GM18951 (cell line): Measurements from ENCODE around the gene LEMD2.

Experiments used
- POLR2A ChIP-seq: IDR thresholded peaks from 4 replicates; pipeline ENCODE4 v1.6.1; 2011; ENCODE audit warnings: mild to moderate bottlenecking; ENCODE audit not compliant: insufficient read length, insufficient read depth; ENCODE audit errors: extremely low read depth
- in situ Hi-C: fragments of 300-500 bp; cut with MboI; formaldehyde crosslinking; loops from one replicate; pipeline ENCODE4 v1.12.0; 2022; ENCODE audit warnings: low sequenced_read_pairs, mixed read lengths, inconsistent platforms; ENCODE audit not compliant: unreplicated experiment

The LEMD2 gene

GRCh38 chr6:33748841-33749240 is 40.1 kb downstream of the LEMD2 start:
- TF ChIP-seq POLR2A: no peak
- in situ Hi-C loops: no loop called here

GRCh38 chr6:33747823-33748222 is 41.1 kb downstream of the LEMD2 start:
- in situ Hi-C loops: no loop called here
- no peak for TF ChIP-seq POLR2A

GRCh38 chr6:33746651-33747100 is 42.3 kb downstream of the LEMD2 start, which contains the start of gene IP6K3:
Gene IP6K3 (minus strand): TSS chr6:33746905. CDS start chr6:33735476, 11,429 bp downstream.
- in situ Hi-C loops: no loop called here

DNA sequence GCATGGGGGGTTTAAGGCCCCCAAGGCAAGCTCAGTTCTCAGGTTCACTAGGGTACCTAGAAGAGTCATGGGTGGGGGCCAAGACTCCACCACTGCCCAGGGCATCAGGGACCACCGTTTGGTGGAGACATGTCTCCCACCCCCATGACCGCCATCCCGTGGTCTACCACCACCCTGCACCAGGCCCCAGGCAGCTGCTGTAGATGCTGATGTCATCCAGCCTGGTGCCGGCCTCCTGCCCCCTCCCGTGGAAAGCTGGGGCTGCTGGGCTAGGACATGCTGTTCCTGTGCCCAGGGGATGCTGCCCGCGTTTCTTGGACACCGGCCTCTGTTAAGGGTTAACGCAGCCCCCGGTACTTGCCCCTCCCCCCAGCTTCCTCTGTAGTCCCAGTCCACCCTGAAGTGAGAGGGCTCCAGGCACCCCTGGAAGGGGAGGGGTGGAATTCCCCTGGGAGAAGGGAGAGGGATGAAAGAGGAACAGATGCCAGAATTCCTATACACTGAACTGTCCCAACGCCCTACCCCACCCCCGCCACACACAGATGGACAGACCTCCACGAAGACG is 42.8 kb downstream of the LEMD2 start:
- in situ Hi-C loops: no loop called here
- TF ChIP-seq POLR2A: no peak

More at GRCh38 chr6:33746651-33747100, 42.3 kb downstream of the LEMD2 start, which contains the start of gene IP6K3:
- no peak for TF ChIP-seq POLR2A

DNA sequence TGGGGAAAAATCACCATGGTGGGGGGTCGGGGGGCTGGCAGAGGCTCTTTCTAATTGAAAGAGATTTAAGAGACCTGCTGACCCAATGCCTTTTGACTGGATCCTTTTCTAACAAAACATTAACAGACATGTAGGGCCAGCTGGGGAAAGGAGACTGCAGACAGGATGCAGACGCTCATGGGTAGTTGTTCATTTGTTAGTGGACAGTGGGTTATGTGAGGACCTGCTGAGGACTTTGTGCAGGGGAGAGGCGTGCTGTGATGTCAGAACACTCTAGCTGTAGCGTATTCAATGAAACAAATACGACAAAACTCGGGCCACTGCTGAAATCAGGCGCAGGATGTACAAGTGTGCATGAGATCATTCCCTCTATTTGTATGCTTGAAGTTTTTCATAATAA is 43.4 kb downstream of the LEMD2 start:
- TF ChIP-seq POLR2A: no peak
- in situ Hi-C loops: no loop called here

DNA sequence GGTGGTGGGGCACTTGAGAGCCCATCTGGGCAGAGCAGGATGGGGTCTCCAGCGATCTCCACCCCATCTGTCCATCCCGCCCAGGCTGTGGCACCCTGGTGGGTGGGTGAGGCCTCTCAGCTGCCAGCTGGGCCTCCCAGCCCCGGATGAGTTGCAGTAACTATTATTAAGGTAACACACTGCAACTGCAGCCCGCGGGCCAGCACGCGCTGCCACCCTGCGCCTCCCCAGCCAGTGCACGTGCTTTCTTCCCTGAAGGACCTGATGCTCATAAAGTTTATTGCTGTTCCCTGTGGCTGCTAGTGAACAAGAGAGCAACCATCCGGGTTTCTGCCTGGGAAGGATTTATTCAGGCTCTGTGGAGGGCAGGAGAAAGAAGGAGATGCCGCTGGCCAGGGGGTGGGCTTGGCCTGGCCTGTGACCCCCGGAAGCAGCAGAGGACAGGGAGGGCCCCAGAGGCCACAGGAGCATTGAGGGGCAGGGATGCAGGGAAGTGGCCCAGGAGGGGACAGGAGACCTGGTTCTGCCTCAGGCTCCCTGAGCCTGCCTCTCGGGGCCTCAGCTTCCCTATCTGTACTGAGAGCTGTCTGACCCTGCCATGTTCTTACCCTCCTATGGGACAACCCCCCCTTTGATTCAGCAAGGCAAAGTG is 43.9 kb downstream of the LEMD2 start:
- TF ChIP-seq POLR2A: no peak
- in situ Hi-C loops: no loop called here

- in situ Hi-C loops: no loop called here
- no peak for TF ChIP-seq POLR2A
Measured at GRCh38 chr6:33744001-33744848, 44.7 kb downstream of the LEMD2 start.

DNA sequence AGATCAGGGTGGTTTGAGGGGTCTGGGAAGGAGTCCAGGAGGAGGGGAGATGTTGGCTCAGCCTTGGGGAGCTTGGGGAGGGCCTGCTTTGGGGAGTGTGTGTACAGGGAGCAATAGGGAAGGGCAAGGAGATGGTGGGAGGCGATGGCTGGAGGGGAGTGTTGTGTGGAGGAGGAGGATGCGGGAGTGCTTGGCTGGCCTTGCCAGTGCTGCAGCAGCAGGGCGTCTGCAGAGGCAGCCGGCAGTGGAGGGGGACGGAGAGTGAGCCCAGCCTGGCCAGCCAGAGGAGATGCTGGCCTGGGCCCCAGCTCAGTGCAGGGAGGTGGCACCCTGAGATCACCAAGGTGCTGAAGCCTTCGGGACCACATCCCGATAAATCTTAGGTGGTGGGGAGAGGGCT is 46.1 kb downstream of the LEMD2 start:
- in situ Hi-C loops: no loop called here
- TF ChIP-seq POLR2A: no peak

DNA sequence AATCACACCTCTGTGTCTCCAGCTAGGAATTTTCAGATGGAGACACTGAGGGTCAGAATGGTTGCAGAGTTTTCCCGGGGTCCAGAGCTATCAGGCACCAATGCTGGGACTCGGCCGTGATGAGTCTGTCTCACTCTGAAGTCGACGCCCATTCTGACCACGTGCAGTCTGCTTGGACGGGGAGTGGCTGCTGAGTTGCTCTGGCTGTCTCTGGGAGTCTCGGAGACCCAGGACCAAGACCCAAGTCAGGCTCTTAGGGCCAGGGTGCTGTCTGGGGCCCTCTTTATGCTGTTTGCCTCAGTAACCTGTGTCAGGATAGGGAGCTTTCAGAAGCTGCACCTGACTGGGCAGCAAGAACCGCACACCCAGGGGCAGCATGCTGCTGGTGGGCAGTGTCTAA is 46.8 kb downstream of the LEMD2 start:
- TF ChIP-seq POLR2A: no peak
- in situ Hi-C loops: no loop called here

- no peak for TF ChIP-seq POLR2A
- in situ Hi-C loops: no loop called here
Measured at GRCh38 chr6:33740794-33741193, 48.1 kb downstream of the LEMD2 start.

DNA sequence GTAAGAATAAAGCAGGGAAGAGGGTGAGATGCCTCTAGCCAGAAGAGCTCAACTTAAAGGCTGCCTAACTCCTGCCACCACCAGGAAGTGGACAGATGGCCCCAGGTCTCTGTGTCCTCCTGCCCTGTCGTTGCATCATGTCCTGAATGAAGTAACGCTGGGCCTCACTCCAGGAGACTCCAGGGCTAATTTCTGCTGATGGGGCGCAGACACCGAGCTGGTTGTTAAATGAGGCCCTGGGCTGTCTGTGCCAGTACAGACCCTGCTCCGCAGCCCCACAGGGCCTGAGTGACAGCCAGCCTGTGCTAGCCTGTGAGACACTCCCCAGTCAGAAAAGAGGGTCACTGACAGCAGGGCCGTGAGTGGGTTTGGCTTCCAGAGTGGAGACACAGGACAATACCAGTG is 48.7 kb downstream of the LEMD2 start:
- no peak for TF ChIP-seq POLR2A
- in situ Hi-C loops: no loop called here

DNA sequence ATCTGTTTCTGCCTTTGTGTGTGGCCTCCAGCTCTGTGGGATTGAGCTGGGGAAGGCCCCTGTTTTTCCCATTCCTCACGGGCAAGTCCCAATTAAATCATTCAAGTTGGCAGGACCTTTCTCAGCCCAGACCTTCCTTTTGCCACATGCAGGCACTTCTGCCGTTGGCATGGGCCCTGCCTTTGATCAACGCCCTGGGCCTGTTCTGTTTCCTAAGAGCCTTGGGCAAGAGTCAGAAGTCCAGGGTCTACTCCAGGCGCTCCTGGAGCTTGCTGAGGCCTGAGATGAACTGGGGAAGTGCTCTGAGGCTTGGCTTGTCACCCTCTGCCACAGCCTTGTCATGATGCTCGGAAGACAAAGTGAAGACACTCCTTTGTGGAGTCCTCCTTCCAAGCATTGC is 49.4 kb downstream of the LEMD2 start:
- TF ChIP-seq POLR2A: no peak
- in situ Hi-C loops: no loop called here

- no peak for TF ChIP-seq POLR2A
- in situ Hi-C loops: no loop called here
Measured at GRCh38 chr6:33738879-33739278, 50.1 kb downstream of the LEMD2 start.
